ENCODE measurements around the gene CLEC4F. TPM values are rescaled to one million over a fixed set of nuclear protein-coding genes. Genes with fewer than 3 reads are reported as not detected.

Gene CLEC4F
- total RNA-seq, 1 experiment from 2014 or later, result not detected

DNA sequence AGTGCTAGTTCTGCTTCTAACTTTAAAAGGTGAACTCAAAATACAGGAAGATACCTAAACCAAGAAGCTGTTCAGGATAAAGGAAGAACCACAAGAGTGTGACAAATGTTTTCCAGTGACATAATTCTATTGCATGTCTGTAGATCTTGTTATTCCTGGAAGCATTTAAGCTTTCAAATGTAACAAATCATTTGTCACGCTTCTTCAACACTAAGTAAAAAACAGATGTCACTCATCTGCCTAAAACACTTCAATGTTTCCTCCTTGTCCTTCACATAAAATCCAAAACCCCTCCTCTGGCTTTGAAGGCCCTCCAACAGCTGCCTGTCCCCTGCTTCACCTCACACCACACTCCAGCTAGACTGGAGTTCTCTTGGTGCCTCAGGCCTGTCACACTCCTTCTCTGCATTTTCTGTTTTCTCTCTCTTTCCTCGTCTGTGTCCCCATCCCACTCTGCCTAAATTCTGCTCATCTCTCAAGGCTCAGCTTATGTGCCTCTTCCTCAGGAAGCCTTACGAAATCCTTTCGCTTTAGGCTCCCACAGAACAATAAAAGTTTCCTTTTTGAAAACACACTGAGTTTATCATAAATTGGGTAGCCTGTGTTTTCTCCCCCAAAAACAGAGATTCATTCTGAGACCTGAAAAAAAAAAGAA lies 6.4 kb upstream of the CLEC4F start:
- no peak for DNase-seq
- H3K27me3 ChIP-seq (ENCODE audit: low read length), result peaks cover 51% of the 10 kb centered on the region
- H3K9me3 ChIP-seq (ENCODE audit: low read length), result no peaks in the 10 kb centered on the region
- H3K4me3 ChIP-seq (ENCODE audit: low read length), result no peak overlapping the region
- no peak overlapping the region for H3K9ac ChIP-seq (ENCODE audit: low read length)
- H3K4me1 ChIP-seq (ENCODE audit: insufficient read depth, low read length), result no peaks in the 10 kb centered on the region
- CTCF ChIA-PET, result no interaction called here
- no TSS peak for BruUV-seq (replicated peaks)
- no peaks in the 10 kb centered on the region for H3K79me2 ChIP-seq (ENCODE audit: low read length)
- H3K36me3 ChIP-seq (ENCODE audit: low read depth, low read length), result no peaks in the 10 kb centered on the region
- intact Hi-C loops (cut with micrococcal nuclease), result no loop called here
- H4K20me1 ChIP-seq (ENCODE audit: low read length), result no peaks in the 10 kb centered on the region
- POLR2A ChIA-PET (ENCODE audit: unreplicated experiment), result no interaction called here
- no peak overlapping the region for H3K4me2 ChIP-seq (ENCODE audit: low read length)
- no peak for ATAC-seq
- H3F3A ChIP-seq (ENCODE audit: low read length, unreplicated experiment), result no peaks in the 10 kb centered on the region
- H3K27ac ChIP-seq (ENCODE audit: low read length), result no peak overlapping the region
- TF ChIP-seq EZH2 (IDR thresholded peaks at IDR 0.05; ENCODE audit: low read length, unreplicated experiment) (no peak), EZH2phosphoT487 (IDR thresholded peaks at IDR 0.05; ENCODE audit: borderline replicate concordance, low read length) (no peak)
- TF ChIP-seq, protein P1, sequence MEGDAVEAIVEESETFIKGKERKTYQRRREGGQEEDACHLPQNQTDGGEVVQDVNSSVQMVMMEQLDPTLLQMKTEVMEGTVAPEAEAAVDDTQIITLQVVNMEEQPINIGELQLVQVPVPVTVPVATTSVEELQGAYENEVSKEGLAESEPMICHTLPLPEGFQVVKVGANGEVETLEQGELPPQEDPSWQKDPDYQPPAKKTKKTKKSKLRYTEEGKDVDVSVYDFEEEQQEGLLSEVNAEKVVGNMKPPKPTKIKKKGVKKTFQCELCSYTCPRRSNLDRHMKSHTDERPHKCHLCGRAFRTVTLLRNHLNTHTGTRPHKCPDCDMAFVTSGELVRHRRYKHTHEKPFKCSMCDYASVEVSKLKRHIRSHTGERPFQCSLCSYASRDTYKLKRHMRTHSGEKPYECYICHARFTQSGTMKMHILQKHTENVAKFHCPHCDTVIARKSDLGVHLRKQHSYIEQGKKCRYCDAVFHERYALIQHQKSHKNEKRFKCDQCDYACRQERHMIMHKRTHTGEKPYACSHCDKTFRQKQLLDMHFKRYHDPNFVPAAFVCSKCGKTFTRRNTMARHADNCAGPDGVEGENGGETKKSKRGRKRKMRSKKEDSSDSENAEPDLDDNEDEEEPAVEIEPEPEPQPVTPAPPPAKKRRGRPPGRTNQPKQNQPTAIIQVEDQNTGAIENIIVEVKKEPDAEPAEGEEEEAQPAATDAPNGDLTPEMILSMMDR (conservative IDR thresholded peaks at IDR 0.05; ENCODE audit: low read depth, low read length), result no peak
- no peak overlapping the region for H2AFZ ChIP-seq (ENCODE audit: low read length)
- H3K9me2 ChIP-seq (replicated peaks; ENCODE audit: low read length), result no peaks in the 10 kb centered on the region

DNA sequence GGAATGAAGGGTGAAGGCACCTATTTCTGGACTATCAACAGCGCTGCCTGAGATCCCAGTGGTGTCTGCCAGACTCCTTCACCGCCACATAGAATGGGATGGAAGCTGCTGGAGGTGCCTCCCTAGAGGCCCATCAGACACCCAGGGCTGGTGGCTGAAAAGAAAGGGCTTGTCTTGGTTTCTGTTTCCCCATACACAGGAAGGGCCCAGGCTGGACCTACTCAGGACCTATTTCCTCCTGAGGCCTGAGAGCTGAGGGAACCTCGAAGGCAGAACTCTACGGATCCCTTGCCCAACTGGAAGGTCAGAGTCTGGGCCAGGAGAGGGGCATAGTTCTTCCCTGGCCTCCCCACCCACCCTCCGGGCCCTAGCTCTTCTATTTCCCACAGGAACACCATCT lies 2.9 kb upstream of the CLEC4F start:
- Histone ChIP-seq H3K9me3 (ENCODE audit: low read length) (no peaks in the 10 kb centered on the region), H3F3A (ENCODE audit: low read length, unreplicated experiment) (no peaks in the 10 kb centered on the region)
- ATAC-seq, result no peak

DNA sequence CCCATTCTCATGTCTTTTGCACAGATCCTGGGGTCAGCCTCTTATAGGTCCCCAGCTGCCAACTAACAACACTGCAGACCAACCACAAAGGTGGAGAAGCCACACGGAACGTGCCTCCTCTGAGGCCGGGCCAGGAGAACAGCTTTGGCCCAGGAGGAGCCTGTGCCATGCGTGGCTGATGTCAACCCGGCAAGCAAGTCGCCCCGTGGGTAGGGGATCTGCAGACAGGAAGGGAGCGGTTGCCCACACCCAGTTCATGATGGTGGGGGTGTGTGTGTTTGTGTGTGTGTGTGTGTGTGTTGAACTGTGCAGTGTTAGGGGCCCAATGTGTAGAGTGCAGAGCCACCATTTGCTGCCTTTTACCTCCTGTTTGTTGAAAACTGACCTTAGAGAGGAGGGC lies 2.4 kb upstream of the CLEC4F start:
- Histone ChIP-seq H3K9me2 (replicated peaks; ENCODE audit: low read length) (no peaks in the 10 kb centered on the region), H3F3A (ENCODE audit: low read length, unreplicated experiment) (no peaks in the 10 kb centered on the region), H3K27ac (ENCODE audit: low read length) (no peak overlapping the region), H4K20me1 (ENCODE audit: low read length) (no peaks in the 10 kb centered on the region), H3K4me2 (ENCODE audit: low read length) (no peak overlapping the region), H2AFZ (ENCODE audit: low read length) (no peak overlapping the region), H3K79me2 (ENCODE audit: low read length) (no peaks in the 10 kb centered on the region), H3K4me3 (ENCODE audit: low read length) (no peak overlapping the region), H3K4me1 (ENCODE audit: insufficient read depth, low read length) (no peaks in the 10 kb centered on the region), H3K9ac (ENCODE audit: low read length) (no peak overlapping the region), H3K27me3 (ENCODE audit: low read length) (peaks cover 57% of the 10 kb centered on the region), H3K9me3 (ENCODE audit: low read length) (no peaks in the 10 kb centered on the region), H3K36me3 (ENCODE audit: low read depth, low read length) (no peaks in the 10 kb centered on the region)
- DNase-seq, result no peak
- ATAC-seq, result no peak
- TF ChIP-seq, protein P1 (conservative IDR thresholded peaks at IDR 0.05; ENCODE audit: low read depth, low read length), result no peak
- TF ChIP-seq EZH2 (IDR thresholded peaks at IDR 0.05; ENCODE audit: low read length, unreplicated experiment), result no peak
- no peak for TF ChIP-seq EZH2phosphoT487 (IDR thresholded peaks at IDR 0.05; ENCODE audit: borderline replicate concordance, low read length)
- POLR2A ChIA-PET (ENCODE audit: unreplicated experiment), result no interaction called here
- BruUV-seq (replicated peaks), result no TSS peak
- intact Hi-C loops (cut with micrococcal nuclease), result no loop called here
- CTCF ChIA-PET, result no interaction called here

More for the DNA sequence above, 2.9 kb upstream of the CLEC4F start:
- no peak overlapping the region for H3K4me2 ChIP-seq (ENCODE audit: low read length)
- no peaks in the 10 kb centered on the region for H3K9me2 ChIP-seq (replicated peaks; ENCODE audit: low read length)
- DNase-seq, result no peak
- no peaks in the 10 kb centered on the region for H3K79me2 ChIP-seq (ENCODE audit: low read length)
- H3K36me3 ChIP-seq (ENCODE audit: low read depth, low read length), result no peaks in the 10 kb centered on the region
- TF ChIP-seq EZH2phosphoT487 (IDR thresholded peaks at IDR 0.05; ENCODE audit: borderline replicate concordance, low read length), result no peak
- no peak for TF ChIP-seq EZH2 (IDR thresholded peaks at IDR 0.05; ENCODE audit: low read length, unreplicated experiment)
- TF ChIP-seq, protein P1 (conservative IDR thresholded peaks at IDR 0.05; ENCODE audit: low read depth, low read length), result no peak
- intact Hi-C loops (cut with micrococcal nuclease), result no loop called here
- no peak overlapping the region for H2AFZ ChIP-seq (ENCODE audit: low read length)
- BruUV-seq (replicated peaks), result no TSS peak
- H3K4me3 ChIP-seq (ENCODE audit: low read length), result no peak overlapping the region
- no peaks in the 10 kb centered on the region for H4K20me1 ChIP-seq (ENCODE audit: low read length)
- CTCF ChIA-PET, result no interaction called here
- POLR2A ChIA-PET (ENCODE audit: unreplicated experiment), result no interaction called here
- no peak overlapping the region for H3K27ac ChIP-seq (ENCODE audit: low read length)
- no peaks in the 10 kb centered on the region for H3K4me1 ChIP-seq (ENCODE audit: insufficient read depth, low read length)
- no peak overlapping the region for H3K9ac ChIP-seq (ENCODE audit: low read length)
- peaks cover 53% of the 10 kb centered on the region for H3K27me3 ChIP-seq (ENCODE audit: low read length)
